Mucosa of descending colon (tissue), 3 donors: ENCODE data around the gene OTOP3. TPM values are rescaled to one million over a fixed set of nuclear protein-coding genes. Genes with fewer than 3 reads are reported as not detected.

Experiments used
- total RNA-seq, 3 donors: library from RNA; stranded (reverse); fragmentation: NEBNext Ultra II Directional in 2 of 3; extraction: Animal tissue kit (Norgen Biotek cat#: 25700) in 2 of 3; gene quantifications; one replicate each; pipeline versions ENCODE4 v1.2.1 to v1.2.4, GENCODE V29; 2021 to 2023
- donor health status: DM: no; HTN: no; CAD: no; lungs with moderate emphysema.
- donor health status: DM: no; HTN: no; CAD: no.
- donor health status: DM: no; HTN: yes; CAD: no.

OTOP3 gene
- total RNA-seq, 3 donors from 2014 or later = 0.38 to 2.8 (median 1.5) TPM

Other genes with a start within 250 kb of the OTOP3 start
- 1 to 10 TPM; 2.0 TPM for gene CD300LF, start 223.0 kb upstream of the OTOP3 start, total RNA-seq
- gene RAB37, start 198.6 kb upstream of the OTOP3 start, total RNA-seq = 1 to 10 TPM; 4.3 to 9.8 (median 9.0) TPM
- gene NHERF1, start 187.3 kb upstream of the OTOP3 start, total RNA-seq = 100 to 1,000 TPM; 109 to 281 (median 164) TPM
- 10 to 100 TPM; 35.8 to 40.6 (median 39.8) TPM for gene NAT9, start 159.6 kb upstream of the OTOP3 start, total RNA-seq
- 1 to 10 TPM in 1 of 3 donors, under 1 TPM in 2; 0.35 to 1.4 (median 0.55) TPM for gene GRIN2C, start 76.0 kb upstream of the OTOP3 start, total RNA-seq
- gene FDXR, start 62.9 kb upstream of the OTOP3 start, total RNA-seq = 10 to 100 TPM; 10.6 to 14.8 (median 12.0) TPM
- gene FADS6, start 42.3 kb upstream of the OTOP3 start, total RNA-seq = 1 to 10 TPM in 2 of 3 donors, under 1 TPM in 1; 0.14 to 4.2 (median 1.1) TPM
- gene USH1G, start 12.6 kb upstream of the OTOP3 start, total RNA-seq = not detected
- 100 to 1,000 TPM in 1 of 3 donors, 10 to 100 TPM in 2; 15.3 to 135 (median 54.0) TPM for gene OTOP2, start 11.6 kb upstream of the OTOP3 start, total RNA-seq
- gene HID1, start 36.9 kb downstream of the OTOP3 start, total RNA-seq = 10 to 100 TPM; 29.9 to 56.9 (median 47.4) TPM
- gene CDR2L, start 51.7 kb downstream of the OTOP3 start, total RNA-seq = 10 to 100 TPM in 1 of 3 donors, 1 to 10 TPM in 2; 2.2 to 14.0 (median 3.1) TPM
- gene MRPL58, start 76.8 kb downstream of the OTOP3 start, total RNA-seq = 10 to 100 TPM; 24.7 to 32.9 (median 25.4) TPM
- gene ATP5PD, start 111.1 kb downstream of the OTOP3 start, total RNA-seq = 100 to 1,000 TPM; 292 to 362 (median 338) TPM
- 10 to 100 TPM; 19.1 to 30.0 (median 21.2) TPM for gene KCTD2, start 111.3 kb downstream of the OTOP3 start, total RNA-seq
- 10 to 100 TPM; 18.2 to 58.8 (median 26.4) TPM for gene SLC16A5, start 152.1 kb downstream of the OTOP3 start, total RNA-seq
- 10 to 100 TPM; 16.7 to 24.3 (median 18.3) TPM for gene ARMC7, start 174.1 kb downstream of the OTOP3 start, total RNA-seq
- 10 to 100 TPM; 57.2 to 97.6 (median 75.4) TPM for gene NT5C, start 195.8 kb downstream of the OTOP3 start, total RNA-seq
- gene JPT1, start 218.6 kb downstream of the OTOP3 start, total RNA-seq = 100 to 1,000 TPM; 105 to 314 (median 209) TPM
- gene SUMO2, start 247.1 kb downstream of the OTOP3 start, total RNA-seq = 100 to 1,000 TPM; 218 to 304 (median 254) TPM